ENCODE measurements around the gene ARMC12.

Gene ARMC12

DNA sequence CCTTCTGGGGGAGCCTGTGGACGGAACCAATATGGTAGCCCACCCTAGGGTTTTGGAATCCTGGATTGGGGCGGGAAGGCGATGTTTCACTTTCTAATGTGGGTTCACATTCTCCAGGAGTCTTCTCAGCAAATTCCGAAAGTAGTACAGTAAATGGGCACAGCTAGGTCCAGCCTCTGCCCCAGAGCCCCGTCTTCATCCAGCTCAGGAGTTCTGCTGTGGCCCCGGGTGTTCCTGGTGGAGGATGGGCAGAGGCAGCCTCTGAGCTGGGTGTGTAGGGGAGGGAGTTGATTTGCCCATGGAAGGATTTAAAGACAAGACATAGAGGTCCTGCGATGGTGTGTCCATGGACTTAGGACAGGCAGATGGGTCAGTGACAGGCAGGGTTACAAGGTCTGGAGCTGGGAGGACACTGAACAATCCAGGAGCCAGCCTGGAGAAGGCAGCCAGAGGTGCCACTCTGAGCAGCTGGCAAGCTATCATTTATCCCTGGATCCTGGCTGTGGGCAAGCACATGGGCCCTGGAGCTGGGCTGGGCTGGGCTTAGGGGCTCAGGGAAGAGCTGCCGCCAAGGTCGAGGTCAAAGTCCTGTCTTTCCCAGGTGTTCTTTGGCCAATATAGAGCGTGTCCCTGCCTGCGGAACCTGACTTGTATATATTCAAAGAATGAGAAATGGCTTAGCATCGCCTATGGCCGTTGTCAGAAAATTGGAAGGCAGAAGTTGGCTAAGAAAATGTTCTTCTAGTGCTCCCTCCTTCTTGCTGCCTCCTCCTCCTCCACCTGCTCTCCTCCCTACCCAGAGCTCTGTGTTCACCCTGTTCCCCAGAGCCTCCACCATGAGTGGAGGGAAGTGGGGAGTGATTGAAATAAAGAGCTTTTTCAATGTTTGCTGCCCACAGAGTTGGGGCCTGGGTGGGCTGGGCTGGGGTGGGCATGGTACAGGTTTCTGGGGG lies 50.7 kb downstream of the ARMC12 start:
- TF ChIP-seq, protein P1, sequence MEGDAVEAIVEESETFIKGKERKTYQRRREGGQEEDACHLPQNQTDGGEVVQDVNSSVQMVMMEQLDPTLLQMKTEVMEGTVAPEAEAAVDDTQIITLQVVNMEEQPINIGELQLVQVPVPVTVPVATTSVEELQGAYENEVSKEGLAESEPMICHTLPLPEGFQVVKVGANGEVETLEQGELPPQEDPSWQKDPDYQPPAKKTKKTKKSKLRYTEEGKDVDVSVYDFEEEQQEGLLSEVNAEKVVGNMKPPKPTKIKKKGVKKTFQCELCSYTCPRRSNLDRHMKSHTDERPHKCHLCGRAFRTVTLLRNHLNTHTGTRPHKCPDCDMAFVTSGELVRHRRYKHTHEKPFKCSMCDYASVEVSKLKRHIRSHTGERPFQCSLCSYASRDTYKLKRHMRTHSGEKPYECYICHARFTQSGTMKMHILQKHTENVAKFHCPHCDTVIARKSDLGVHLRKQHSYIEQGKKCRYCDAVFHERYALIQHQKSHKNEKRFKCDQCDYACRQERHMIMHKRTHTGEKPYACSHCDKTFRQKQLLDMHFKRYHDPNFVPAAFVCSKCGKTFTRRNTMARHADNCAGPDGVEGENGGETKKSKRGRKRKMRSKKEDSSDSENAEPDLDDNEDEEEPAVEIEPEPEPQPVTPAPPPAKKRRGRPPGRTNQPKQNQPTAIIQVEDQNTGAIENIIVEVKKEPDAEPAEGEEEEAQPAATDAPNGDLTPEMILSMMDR (IDR thresholded peaks at IDR 0.05) = no peak

DNA sequence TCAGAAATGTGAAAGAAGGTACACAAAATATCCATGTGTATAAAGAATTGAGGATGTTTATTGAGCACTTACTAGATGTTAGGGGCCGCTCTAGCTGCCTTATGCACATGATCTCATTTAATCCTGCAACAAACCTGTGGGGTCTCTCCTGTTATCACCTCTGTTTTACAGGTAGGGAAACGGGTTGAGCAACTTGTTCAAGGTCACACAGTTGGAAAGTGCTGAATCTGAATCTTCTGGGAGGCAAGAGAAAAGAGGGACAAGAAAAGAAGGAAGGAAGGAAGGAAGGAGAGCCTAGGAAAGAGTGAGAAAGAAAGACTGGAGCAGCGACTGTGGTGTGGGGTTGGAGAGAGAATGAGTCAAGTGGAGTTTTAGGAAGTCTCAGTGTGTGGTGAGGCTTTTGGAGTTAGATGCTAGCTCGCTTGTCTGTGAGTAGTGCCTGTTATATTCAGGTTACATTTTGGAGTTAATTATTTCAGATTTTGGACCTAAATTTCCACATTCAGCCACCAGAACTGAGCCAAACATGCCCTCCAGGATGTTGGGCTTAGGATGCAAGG lies 51.7 kb downstream of the ARMC12 start:
- TF ChIP-seq, protein P1 (IDR thresholded peaks at IDR 0.05) = no peak

DNA sequence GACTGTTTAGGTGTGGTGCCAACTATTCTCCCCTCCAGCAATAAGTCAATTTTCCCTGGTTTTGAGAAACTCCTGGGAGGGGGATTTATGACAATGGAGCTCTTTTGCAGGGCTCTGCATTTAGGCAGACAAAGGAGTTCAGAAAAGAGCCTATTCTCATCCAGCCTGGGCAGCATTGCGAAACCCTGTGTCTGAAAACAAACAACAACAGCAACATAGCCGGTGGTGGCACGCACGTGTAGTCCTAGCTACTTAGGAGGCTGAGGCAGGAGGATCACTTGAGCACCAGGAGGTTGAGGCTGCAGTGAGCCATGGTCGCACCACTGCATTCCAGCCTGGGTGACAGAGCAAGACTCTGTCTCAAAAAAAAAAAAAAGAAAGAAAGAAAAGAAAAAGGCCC lies 53.9 kb downstream of the ARMC12 start:
- TF ChIP-seq, protein P1 (IDR thresholded peaks at IDR 0.05) = no peak

- TF ChIP-seq, protein P1 (IDR thresholded peaks at IDR 0.05) = no peak
These were observed 58.0 kb downstream of the ARMC12 start for GRCh38 chr6:35794536-35795452.

GRCh38 chr6:35795453-35796071 lies 58.7 kb downstream of the ARMC12 start:
- TF ChIP-seq, protein P1 (IDR thresholded peaks at IDR 0.05) = no peak

- TF ChIP-seq, protein P1 (IDR thresholded peaks at IDR 0.05) = no peak
These were observed 59.4 kb downstream of the ARMC12 start for GRCh38 chr6:35796236-35796635.

Measured in LNCAP (cell line).